ENCODE results near the gene GSTT2B.
"Not testable (repeated sequence)": the region's sequence is repeated elsewhere in the genome, so short reads cannot be mapped to it uniquely, and the experiment has no call there.

Gene GSTT2B, protein sequence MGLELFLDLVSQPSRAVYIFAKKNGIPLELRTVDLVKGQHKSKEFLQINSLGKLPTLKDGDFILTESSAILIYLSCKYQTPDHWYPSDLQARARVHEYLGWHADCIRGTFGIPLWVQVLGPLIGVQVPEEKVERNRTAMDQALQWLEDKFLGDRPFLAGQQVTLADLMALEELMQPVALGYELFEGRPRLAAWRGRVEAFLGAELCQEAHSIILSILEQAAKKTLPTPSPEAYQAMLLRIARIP

DNA sequence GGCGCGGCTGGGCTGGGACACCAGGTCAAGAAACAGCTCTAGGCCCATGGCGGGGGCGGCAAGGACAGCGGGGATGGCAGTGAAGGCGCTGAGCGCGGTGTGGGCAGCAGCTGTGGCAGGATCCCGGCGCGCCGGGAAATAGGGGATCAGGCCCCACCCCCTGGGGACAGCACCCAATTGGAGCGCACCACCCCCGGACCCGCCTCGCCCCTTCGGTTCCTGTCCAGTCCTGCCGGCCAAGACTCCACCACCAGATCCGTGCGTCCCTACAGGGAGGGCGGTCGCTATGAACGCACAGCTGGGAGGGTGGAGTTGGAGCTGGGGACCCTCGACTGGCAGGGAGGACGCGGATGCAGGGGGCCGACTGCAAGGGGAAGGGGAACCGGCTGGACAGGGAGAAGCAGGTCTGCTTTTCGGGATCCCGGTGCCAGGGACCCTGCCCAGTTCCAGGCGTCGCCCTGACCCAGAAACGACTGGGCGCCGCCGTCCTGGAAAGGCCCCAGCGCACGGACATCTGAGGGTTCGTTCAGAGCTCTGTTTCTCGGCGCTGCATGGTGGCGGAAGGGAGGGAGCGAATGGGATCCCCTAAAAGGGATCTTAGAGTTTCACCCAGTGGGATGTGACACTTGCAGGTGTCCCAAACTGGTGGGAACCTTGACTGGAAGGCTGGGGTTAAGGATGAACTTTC, at the start of gene GSTT2B:
Gene GSTT2B, minus strand, starts transcription at position 112 of the 688 bp plus-strand sequence. Its CDS starts 64 bp downstream, at position 48.
- not testable (repeated sequence) for DNase-seq (ENCODE audit: low spot score)

DNA sequence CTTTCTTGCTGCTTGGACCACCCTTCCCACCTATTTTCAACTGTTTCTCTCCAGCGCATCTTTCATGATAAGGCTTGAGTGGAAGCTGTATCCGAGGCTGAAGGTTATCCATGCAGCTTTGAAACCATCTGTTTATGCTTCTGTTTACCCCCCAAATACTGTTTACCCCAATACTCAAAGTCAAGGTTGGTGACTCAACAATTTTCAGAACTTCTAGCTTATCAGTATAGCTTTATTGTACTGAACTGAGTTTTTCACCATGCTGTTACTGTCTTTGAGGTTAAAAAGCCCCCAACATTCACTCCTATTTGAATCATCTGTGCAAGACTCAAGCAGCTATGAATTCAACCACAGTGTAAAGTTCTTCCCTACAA, 49.0 kb upstream of the GSTT2B start:
- no peak for DNase-seq (ENCODE audit: low spot score)

DNA sequence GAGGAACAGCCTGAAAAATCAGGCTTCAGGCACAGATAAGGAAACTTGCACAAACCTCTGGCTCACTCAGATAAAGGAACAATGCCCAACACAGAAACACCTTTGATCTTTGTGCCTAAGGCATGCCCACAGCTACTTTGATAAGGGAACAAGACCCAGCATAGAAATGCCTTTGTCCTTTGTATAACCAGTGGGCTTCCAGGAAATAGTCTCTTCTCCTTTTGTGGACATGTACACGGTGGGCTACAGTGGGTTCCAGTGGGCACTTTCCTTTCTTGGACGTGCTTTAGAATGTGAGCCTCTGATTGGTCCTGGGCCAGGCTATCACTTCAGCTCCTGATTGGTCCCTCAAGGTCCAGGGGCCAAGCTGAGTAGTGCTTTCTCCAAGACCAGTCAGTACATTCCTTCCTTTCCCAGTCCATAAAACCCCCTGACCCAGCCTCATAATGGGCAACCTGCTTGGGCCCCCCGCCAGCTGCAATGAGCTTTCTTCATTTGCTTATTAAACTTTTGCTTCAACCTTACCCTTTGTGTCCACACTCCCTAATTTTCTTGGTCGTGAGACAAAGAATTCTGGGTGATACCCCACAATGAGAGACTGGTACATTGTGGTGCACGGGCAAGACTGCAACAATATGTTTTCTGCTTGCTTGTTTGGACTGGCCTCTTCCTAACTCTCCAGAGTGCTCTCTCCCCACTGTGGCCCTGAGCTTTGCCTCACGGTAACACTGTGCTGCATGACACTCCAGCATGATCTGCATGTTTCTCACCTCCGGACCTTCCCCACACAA, 48.4 kb upstream of the GSTT2B start:
- no peak for DNase-seq (ENCODE audit: low spot score)

DNA sequence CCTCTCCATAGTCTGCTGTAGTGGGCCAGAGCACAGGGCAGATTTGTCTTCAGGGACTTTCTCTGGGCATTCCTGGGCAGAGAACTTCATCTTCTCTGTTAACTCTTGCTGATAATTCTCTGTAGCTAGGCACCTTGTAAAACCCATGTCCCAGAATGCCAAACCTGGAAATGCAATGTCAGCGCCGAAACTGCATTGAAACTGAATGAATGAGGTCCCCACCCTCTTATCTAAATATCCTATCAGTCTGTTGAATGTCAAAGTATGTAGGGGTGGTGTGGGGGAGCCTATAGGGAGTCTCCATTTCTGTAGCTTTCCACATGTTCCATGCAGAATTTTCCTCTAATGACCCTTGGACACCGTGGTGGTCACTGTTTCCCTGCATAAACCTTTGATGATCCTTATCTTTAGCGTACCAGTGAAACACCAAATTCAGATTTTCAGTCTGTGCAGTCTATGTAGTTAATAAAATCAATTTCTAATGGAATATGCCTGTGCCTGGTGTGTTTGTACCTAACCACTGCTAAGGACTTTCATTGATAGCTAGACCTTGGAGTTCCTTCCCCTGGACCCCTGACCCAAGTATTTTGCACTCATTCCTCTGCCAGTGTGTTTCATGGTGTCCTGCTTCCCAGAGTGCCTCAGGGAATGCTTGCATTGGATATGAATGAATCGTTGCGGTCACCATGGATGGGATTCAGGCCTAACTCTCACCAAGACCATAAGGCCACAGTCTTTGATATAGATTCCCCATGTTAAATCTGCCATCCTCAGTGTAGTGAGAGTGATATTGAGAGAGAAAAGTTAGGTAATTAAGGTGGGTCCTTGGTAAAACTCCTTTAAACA, 47.6 kb upstream of the GSTT2B start:
- no peak for DNase-seq (ENCODE audit: low spot score)

DNA sequence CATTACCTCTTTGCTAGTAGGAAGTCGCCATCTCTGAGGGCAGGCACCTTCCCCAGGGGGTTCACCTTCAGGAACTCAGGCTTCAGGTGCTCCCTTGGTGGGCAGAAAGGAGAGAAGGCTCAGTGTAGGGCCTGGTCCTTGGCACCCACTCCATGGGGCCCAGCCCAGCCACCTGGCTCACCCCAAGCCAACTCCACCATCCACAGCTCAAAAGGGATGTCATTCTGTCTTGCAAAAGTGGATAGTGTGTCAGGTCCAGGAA, 47.0 kb upstream of the GSTT2B start:
- no peak for DNase-seq (ENCODE audit: low spot score)

DNA sequence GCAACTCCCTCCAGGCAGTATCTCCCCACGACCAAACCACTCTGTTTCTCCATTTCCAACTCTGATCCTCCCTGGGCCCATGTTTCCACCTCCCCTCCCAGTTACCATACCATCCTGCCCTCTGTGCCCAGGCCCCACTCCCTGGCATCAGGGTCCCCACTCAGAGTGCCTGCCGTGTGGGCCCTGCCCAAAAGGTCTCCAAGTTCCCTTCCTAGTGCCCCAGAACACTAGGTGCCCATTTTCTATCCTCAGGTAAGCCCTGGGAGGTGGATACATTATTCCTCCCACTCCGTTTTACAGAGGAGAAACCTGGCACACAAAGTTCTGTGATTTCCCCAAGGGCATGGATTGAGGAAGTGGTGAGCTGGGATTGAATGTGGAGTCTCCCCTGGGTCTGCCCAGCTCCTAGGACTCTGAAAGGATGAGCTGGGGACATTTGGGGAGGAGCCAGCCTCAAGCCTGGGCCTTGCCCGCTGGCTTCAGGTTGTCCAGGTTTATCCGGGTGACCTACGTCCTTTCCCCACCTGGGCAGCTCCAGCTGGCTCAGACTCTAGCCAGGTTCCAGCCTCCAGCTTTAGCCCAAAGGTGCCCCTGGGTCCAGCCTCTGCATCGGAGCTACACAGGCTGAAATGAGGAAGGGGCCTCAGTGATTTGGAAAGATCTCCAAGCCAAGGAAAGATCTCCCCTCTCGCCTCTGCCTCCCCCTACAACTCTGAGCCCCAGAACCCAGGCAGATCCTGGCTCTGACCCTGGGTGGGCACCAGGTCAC, 46.4 kb upstream of the GSTT2B start:
- no peak for DNase-seq (ENCODE audit: low spot score)

DNA sequence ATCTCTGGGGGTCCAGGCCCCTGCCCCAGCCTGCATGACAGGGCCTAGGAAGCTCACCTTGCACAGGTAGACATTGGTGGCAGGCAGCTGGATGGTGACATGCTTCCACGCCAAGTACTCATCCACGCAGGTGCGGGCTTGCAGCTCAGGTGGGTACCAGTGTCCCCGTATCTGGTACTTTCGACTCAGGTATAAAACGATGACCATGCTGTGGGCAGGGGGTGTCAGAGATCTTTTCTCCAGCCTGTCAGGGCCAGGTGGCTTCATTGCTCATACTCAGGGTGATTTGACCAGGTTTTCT, 45.9 kb upstream of the GSTT2B start:
- DNase-seq (ENCODE audit: low spot score): no peak

DNA sequence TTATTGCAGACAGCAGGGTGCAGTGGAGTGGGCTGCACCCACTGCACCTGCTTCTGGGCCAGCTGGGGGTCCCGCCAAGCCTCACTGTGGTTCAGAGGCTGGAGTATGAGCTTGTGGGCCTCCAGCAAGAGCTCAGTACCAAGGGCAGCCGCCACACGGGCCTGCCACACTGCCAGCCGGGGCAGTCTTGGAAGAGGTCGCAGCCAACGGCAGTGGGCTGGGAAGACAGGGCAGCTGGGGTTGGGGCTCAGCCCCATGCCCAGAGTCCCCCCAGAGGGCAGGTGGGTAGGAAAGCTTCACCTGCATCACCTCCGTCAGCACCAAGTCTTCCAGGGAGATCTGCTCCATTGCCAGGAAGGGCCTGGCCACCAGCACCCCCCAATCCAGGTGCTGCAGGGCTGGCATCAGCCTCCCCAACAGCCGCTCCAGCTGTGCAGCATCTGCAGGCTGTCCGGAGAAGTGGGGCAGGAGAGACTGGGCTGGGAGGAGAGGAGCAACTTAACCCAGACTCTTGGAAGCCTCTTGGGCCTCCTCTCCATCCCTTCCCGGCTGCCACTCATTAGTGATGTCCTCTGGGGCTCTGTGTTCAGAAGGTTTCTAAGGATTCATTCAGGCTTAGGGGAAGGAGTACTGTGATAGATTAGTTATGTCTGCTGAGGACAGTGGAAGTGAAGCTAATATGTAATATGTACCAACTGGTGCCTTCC, 45.4 kb upstream of the GSTT2B start:
- no peak for DNase-seq (ENCODE audit: low spot score)

DNA sequence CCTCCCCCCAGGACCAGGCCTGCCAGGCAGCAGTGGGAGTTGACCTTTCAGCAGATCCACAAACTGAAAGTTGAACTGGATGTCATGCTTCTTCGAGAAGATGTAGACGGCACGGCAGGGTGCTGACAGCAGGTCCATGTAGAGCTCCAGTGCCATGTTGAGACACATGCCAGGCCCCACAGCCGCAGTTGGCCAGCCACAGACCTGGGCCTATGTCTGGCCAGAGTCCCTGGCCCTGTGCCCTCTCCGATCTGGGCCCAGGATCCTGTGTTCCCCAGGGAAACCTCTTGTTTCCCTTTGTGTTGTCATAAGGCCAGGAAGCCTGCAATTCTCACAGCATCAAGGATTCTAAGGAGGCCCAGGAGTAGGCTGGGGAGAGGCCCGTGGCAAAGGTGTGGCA, 44.2 kb upstream of the GSTT2B start, which contains the start of gene GSTT4:
Gene GSTT4, minus strand, starts transcription at position 253 of the 400 bp plus-strand sequence. Its CDS starts 97 bp downstream, at position 156.
- DNase-seq (ENCODE audit: low spot score): no peak

DNA sequence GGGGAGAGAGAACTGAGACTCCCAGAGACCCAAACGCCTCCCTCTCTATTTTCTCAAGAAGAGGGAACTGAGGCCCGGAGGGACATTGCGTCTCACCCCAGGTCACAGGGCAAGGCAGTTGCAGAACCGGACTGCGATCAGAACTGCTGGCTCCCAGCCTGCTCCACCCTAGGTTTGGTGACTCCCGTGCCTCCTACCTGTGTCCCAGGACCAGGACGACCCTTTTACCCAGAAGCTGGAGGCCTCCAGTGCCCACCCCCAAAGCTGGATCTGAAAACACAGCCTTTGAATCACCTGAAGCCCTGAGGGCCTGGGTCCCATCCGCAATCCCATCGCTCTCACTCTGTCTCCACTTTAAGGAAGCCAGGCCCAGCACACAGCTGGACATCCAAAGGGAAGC, 42.9 kb upstream of the GSTT2B start:
- DNase-seq (ENCODE audit: low spot score): no peak

DNA sequence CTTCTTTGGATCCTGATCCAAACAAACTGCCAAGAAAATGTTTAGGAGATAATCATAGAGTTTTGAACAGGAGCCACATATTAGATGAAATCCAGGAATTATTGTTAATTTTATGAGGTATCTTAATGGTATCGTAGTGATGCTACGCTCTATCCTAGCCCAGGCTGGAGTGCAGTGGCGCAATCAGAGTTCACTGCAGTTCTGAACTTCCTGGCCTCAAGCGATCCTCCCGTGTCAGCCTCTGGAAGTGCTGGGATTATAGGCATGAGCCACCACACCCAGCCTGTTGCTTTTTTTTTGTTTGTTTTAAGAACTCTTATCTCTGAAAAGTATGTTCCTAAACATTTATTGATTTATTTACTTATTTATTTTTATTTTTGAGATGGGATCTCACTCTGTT, 41.9 kb upstream of the GSTT2B start:
- no peak for DNase-seq (ENCODE audit: low spot score)

DNA sequence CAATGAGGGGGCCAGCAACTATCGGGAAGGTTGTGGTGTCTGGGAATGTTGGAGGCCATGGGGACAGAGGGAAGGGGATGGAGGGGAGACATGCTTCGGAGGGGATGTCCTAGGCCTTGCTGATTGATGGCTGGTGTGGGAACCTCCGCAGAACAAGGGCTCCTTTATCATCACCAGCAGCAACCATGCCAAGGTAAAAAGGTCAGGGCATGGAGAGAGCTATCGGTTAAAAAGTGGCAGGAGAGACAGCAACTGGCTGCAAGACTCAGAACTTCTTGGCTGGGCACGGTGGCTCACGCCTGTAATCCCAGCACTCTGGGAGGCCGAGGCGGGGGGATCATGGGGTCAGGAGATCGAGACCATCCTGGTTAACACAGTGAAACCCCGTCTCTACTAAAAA, 41.3 kb upstream of the GSTT2B start:
- no peak for DNase-seq (ENCODE audit: low spot score)

DNA sequence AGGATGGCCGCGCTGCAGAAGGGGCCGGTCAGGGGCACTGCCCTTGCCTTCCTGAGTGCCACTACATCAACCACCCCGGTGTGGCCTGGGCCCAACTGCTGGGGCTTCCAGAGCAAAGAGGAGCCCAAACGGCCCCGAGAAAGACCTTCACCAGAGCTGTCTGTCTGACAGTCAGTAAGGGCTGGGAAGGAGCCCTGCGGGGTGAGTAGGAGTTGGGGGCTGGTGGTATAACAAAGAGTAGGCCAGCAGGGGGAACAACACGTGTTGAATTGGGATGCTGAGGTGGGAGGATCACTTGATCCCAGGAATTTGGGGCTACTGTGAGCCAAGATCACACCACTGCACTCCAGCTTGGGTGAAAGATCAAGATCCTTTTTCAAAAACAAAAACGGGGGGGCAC, 40.3 kb upstream of the GSTT2B start:
- DNase-seq (ENCODE audit: low spot score): no peak

DNA sequence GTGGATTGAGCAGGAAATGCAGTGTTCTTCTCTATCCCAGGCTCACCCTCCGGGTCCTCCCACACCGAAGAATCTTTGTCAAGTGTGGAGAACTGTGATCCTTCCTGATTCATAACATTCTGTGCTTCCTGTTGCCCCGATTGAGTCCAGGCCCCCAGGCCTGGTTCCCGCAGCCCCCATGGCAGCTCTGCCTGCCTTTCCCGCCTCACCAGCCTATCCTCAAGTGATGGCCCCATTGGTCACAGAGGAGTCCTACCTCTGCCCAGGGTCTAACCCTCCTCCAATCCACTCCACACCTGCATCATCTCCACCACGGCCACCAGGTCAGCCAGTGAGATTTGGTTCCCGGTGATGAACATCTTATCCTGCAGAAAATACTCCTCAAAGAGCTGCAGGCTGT, 38.8 kb upstream of the GSTT2B start:
- DNase-seq (ENCODE audit: low spot score): not testable (repeated sequence)

DNA sequence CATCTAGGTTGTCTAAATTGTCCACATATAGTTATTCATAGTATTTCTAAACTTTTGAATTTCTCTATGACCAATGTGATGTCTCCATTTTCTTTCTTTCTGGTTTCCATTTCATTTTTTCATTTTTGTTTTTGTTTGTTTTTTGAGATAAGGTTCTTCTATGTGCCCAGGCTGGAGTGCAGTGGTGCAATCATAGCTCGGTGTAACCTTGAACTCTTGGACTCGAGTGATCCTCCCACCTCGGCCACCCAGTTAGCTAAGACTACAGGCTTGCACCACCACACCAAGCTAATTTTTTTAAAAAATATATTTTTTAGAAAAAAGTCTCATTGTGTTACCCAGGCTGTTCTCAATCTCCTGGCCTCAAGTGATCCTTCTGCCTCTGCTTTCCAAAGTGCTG, 36.1 kb upstream of the GSTT2B start:
- DNase-seq (ENCODE audit: low spot score): no peak

DNA sequence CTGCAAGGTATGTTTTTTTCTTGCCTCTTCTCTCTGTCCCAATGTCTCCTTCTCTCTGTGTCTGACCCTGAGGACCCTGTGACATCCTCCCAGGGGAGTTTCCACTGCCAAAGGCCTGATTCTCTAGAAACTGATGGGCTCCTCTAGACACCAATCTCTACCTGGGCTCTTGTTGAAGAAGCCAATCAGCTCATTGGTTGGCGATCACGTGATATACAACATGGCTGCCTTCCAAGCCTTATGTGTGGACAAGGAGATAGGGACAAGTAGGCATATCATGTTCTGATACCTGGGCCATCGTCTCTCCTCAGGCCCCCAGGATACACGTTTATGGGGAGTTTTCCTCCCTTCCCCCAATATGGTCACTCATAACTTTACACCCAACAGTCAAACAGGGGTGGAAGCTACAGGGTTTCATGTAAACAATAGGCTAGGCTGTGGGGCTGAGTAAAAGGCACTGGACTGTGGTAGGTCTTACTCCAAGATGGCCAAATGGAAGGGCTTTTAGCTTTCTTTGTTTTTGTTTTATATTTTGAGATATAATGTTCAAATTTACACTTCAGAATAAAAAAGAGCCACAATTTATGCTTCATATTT, 32.7 kb upstream of the GSTT2B start:
- DNase-seq (ENCODE audit: low spot score): not testable (repeated sequence)

DNA sequence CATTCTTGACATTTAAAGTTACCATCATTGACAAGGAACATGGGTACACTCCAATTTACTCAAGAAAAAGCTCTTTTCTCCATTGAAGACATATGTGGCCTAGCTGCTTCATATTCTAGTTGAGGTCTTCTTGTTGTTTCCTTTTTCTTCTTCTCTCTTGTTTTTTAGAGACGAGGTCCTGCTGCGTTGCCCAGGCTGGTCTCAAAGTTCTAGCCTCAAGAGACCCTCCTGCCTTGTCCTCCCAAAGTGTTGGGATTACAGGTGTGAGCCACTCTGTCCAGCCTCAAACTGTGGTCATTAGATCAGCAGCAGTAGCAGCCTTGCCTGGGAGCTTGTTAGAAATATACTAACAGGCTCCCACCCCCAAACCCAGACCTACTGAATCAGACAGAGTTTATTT, 32.1 kb upstream of the GSTT2B start:
- not testable (repeated sequence) for DNase-seq (ENCODE audit: low spot score)

DNA sequence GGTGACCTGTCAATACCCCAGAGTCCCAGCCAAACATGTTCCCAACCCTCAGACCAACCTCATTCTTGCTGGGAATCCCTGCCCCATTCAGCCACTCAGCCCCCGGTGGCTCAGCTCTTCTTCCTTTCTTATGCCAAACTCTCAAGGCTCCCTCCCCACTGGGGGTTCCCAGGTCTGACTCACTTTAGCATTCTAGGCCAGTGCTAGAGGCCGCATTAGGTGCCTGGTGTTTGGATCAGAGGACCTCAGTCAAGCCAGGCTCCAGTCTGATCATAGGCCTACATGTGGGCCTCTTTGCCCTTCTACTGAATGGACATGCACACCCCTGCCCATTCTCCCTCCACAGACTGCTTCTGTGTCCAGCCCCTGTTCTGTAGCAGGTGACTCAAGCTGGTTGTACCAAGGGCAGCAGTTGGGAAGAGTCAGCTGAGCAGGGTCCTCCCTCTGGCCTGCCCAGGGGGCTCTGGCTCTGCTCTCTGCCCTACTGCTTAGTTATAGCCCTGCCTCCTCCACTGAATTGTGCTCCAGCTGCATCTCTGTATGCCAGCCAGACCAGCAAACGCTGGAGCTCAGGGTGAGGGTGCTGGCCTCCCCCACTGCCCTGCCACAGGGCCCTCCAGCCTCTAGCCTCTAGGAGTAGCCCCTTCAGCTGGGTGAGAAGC, 28.7 kb upstream of the GSTT2B start:
- peak; percentile 33 for DNase-seq (ENCODE audit: low spot score)

DNA sequence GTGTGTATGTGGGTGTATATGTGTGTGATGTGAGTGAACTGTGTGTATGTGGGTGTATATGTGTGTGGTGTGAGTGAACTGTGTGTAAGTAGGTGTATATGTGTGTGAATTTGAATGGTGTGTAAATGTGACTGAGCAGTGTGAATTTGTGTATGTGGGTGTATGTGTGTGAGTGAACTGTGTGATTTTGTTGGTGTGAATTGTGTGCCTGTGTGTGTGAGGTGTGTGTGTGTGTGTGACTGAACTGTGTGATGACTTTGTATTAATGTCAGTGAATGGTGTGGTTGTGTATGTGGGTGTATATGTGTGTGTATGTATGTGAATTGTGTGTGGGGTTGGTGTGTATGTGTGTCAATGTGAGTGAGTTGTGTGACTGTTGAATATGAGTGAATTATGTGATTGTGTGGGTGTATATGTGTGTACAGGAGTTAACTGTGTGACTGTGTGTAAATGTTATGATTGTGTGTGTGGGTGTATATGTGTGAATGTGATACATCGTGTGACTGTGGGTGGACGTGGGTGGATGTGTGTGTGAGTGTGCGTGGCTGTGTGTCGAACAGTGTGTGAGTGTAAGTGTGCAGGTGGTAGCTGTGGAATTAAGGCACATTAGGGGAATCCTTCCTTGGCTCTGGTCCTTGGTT, 25.7 kb upstream of the GSTT2B start:
- not testable (repeated sequence) for DNase-seq (ENCODE audit: low spot score)

DNA sequence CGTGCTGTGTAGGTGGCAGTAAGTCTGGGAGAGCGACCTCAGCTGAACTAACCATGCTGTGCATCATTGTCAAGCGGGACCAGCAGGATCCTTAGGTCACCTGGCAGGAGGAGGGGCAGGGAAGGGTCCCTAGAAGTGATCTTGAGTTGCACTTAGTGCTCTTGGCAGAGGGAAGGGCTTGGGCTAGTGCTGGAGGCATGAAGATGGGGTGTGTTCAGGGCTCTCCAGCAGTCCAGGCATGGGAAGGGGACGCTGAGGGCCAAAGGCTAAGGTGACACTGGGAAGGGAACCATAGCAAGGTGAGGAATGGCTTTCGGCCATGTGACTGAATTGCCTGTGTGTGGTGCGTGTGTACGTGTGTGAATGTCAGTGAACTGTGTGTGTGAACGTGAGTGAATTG, 25.1 kb upstream of the GSTT2B start:
- DNase-seq (ENCODE audit: low spot score): not testable (repeated sequence)

All from kidney tubule cell (primary cell).